Motor neuron (in vitro differentiated cells): ENCODE measurements around the gene HSD17B8. TPM values are rescaled to one million over a fixed set of nuclear protein-coding genes. Genes with fewer than 3 reads are reported as not detected.
A peak's percentile ranks its signal among the peaks of the same experiment; 100 is the strongest.

Experiments
- ATAC-seq, 8 experiments: fragments of 200-7000 bp; cut with Tn5 transposase; replicated peaks in 6 of 8; 2 replicates each; pipeline ENCODE4 v1.8.0; 2021; ENCODE audit warnings: mild to moderate bottlenecking in 8 of 8, moderate library complexity in 8 of 8
- H3K27ac ChIP-seq, 2 donors: fragments of 250-450 bp; sonication (Bioruptor Pico); 2 replicates each; pipeline ENCODE4 v1.9.0; 2021; ENCODE audit warnings: antibody characterized with exemption in 2 of 2, mild to moderate bottlenecking in 2 of 2, moderate library complexity in 1 of 2
- H3K4me1 ChIP-seq, 2 donors: fragments of 250-450 bp; sonication (Bioruptor Pico); replicated peaks in 1 of 2; 2 replicates each; pipeline ENCODE4 v1.6.1; 2021; ENCODE audit warnings: antibody characterized with exemption in 2 of 2, mild to moderate bottlenecking in 2 of 2, moderate library complexity in 1 of 2
- H3K4me3 ChIP-seq, 5 donors: fragments of 250-450 bp; sonication (Bioruptor Pico); 2 replicates each; pipeline ENCODE4 v1.9.0; 2021; ENCODE audit warnings: antibody characterized with exemption in 5 of 5, mild to moderate bottlenecking in 5 of 5, moderate library complexity in 4 of 5
- WGBS, 10 experiments: fragments of 450-650 bp; shearing (Covaris generic); methylation state at CpG; one replicate each; pipeline ENCODE4 v1.0.0; 2022; 5-methylcytosine and 5-hydroxymethylcytosine counted together
- in situ Hi-C, 9 experiments: fragments of 400-800 bp; cut with MboI; loops; one replicate each; pipeline ENCODE4 v1.15.0; 2021; ENCODE audit warnings: low sequenced_read_pairs in 9 of 9, low pct_unique_long_range_greater_than_20kb in 2 of 9; ENCODE audit not compliant: unreplicated experiment in 9 of 9
- total RNA-seq, 8 experiments: library from RNA; unstranded; fragments of 300-600 nt; gene quantifications; 2 replicates each; pipeline versions ENCODE4 v1.2.3 to v1.2.4, GENCODE V29; 2022

The HSD17B8 gene
- total RNA-seq, 8 experiments from 2014 or later, result 8.7 to 26.6 (median 9.9) TPM

- H3K4me3 ChIP-seq, result no peak overlapping the region
- H3K4me1 ChIP-seq, result peaks cover 5 to 21% of the 10 kb centered on the region in 2 donors
- WGBS, 10 experiments, result 75 to 100% methylated on average over 1 to 2 of the region's 11 CpGs; no CpG with 5 or more reads in 8 of the 10 experiments
- in situ Hi-C loops, result no loop called here
- H3K27ac ChIP-seq, result no peak overlapping the region
- no peak for ATAC-seq
These were observed 13.8 kb upstream of the HSD17B8 start for GRCh38 chr6:33190504-33191107.

DNA sequence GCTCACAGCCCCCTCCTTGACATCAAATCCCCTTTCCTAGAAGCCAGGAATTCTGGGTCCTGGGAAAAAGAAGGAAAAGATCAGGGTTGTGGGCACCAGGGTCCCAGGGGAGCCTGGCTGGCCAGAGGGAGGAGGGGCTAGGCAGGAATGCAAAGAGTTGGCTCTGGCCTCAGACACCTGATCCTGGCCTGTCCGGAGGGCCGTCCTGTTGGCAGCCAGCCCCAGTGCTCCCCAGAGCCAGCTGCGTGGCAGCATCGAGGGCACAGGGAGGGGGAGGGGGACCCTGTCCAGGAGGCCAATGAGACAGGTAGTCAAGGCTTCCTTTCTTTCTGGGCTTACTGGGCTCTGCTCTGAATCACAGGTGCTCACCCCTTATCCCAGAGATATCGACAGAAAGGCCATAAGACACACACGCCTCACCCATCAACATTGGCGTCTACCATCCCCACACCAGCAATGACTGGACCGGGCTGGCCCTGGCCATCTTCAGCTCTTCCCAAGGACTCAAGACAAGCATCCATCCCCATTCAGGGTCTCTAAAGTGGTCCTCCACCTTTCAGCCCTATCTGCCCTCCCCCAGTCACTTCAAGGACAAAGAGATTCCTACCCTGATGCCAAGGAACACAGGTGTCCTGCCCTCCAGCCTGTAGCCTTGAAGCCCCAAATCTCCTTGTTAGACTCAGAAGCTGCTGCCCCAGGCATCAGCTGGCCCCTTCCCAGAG, 12.9 kb upstream of the HSD17B8 start:
- no peak overlapping the region for H3K27ac ChIP-seq
- H3K4me3 ChIP-seq, result no peak overlapping the region
- ATAC-seq, result peak in 1 of 8 experiments; percentile 25
- peaks cover 5 to 21% of the 10 kb centered on the region in 2 donors for H3K4me1 ChIP-seq
- WGBS, 10 experiments, result 30 to 90% (median 79%) methylated on average over 2 of the region's 8 CpGs; no CpG with 5 or more reads in 7 of the 10 experiments
- in situ Hi-C loops, result no loop called here

DNA sequence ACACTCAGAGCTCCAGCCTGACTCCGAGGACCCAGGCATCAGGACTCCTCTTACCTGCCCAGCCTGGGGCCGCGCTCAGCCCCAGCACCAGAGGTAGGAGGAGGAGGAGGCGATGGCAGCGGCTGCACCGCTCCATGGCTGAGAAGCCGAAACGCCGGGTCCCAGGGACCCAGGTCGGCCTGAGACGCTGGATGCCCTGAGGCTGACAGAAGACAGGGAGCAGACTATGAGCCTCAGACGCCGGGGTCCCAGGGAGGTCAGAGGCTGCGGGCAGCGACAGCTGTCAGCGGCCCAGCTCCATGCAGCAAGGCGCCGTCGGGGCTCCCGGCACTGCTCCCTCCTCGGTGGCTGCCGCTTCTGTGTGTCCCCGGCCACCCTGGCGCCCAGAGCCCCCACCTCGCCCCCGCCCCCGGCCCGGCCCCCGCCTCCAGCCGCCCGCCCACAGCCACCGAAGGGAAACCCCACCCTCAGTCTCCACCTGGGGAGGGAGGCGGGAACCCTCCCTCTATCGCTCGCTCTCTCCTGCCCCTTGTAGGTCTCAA, 12.3 kb upstream of the HSD17B8 start, which contains the start of gene COL11A2:
COL11A2 (minus strand) TSS at position 363 of the 542 bp plus-strand sequence; CDS start at position 136, 227 bp downstream.
- H3K4me3 ChIP-seq, result peak within 1 kb of the TSS in 4 of 5 donors; percentile 14 to 25 (median 18)
- peaks cover 5 to 21% of the 10 kb centered on the region in 2 donors for H3K4me1 ChIP-seq
- WGBS, 10 experiments, result 7 to 100% (median 16%) methylated on average over 1 to 5 of the region's 35 CpGs; no CpG with 5 or more reads in 7 of the 10 experiments
- H3K27ac ChIP-seq, result no peak within 1 kb of the TSS
- in situ Hi-C loops, result no loop called here
- ATAC-seq, result peak in 7 of 8 experiments; percentile 10 to 51 (median 30)

DNA sequence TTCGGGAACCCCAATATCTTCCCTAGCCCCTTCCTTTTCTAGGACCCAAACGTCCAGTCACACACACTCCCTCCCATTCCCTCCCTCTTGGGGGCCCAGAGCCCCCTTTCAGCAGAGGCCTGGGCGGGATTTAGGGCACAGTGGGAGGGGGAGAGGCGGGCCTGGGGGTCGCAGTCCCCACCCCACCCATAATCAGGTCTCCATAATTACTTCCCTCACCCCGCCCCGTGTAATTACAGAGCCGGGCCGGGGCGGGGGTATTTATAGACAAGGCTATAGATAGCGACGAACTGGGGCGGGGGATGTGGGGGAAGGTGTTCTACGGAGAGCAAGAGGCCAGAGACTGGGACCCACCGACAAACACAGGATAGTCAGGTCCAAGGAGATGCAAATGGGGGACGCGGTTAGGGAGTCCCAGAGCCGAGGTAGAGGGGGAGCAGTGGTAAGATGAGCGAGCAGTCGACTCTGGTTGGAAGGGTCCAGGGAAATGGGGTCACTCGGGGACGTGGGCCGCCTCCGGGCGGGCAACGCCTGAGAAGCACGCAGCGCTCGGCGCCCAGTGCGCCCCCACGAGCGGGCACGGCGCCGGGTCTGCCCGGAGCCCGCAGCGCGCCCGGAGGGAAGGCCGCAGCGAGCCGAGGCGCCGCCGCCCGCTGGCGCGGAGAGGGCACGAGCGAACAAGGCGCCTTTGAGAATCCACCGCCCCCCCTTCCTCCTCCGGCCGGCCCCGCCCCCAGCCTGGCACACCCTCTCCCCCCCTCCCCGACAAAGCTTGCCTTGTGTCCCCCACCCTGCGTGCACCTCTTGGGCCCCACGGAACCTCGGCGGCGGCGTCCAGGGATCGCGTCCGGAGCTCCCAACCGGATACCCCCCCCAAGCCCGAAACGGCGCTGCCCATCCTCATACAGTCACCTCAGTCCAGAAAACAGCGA, 11.5 kb upstream of the HSD17B8 start:
- in situ Hi-C loops, result no loop called here
- Histone ChIP-seq H3K27ac (no peak overlapping the region), H3K4me3 (peak overlapping the region in 4 of 5 donors; percentile 14 to 25 (median 18)), H3K4me1 (peaks cover 5 to 25% of the 10 kb centered on the region in 2 donors)
- 0 to 33% (median 6%) methylated on average over 1 to 8 of the region's 72 CpGs; no CpG with 5 or more reads in 6 of the 10 experiments for WGBS, 10 experiments
- peak in 7 of 8 experiments; percentile 5 to 47 (median 24) for ATAC-seq

DNA sequence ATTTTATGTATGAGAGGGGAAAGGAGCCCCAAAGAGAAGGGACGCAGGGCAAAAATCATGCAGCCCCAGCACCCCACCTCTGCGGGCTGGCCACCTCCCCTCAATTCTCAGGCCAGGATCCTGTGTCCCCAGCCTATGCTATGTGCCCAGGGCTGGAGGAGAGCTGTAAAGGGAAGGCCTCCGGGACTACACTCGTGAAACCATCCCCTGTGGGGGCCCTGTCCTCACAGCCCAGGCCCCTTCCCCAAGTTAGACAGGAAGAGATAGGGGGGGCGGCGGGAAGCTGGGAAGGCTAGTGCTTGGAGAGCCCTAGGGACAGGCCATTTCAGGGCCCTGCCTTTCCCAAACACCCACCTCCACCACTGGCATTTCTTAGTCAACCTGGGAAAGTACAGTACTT, 10.8 kb upstream of the HSD17B8 start:
- Histone ChIP-seq H3K27ac (no peak overlapping the region), H3K4me3 (no peak overlapping the region), H3K4me1 (peaks cover 5 to 27% of the 10 kb centered on the region in 2 donors)
- in situ Hi-C loops, result no loop called here
- peak in 4 of 8 experiments; percentile 3 to 12 (median 6) for ATAC-seq
- 52 to 100% methylated on average over 2 to 3 of the region's 6 CpGs; no CpG with 5 or more reads in 8 of the 10 experiments for WGBS, 10 experiments

DNA sequence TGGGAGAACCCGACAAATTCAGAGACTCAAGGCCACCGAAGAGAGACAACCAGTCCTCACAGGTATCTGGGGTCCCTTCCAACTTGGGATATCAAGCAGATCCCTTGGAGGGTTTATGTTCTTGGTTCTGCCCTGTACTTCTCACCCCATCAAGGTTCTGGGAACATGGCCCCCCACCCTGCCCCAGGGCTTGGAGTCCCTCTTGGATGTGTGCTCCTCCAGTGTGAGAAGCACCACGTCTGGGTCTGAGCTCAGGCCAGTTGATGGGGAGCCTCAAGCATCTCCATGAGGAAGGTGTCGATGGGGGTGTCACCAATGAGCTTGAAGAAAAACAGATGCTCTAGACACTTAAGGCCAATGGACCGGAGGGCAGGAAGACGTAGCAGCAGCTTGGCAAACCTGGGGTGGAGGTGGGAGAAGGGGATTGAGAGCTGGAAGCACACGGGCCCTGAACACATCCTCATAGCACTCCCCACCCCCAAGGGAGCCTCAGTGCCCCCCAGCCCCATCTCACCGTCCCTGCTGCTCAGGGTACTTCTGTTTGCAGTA, 9.9 kb upstream of the HSD17B8 start:
- Histone ChIP-seq H3K27ac (no peak overlapping the region), H3K4me3 (no peak overlapping the region), H3K4me1 (peaks cover 9 to 27% of the 10 kb centered on the region in 2 donors)
- 17 to 100% (median 86%) methylated on average over 1 to 2 of the region's 8 CpGs; no CpG with 5 or more reads in 6 of the 10 experiments for WGBS, 10 experiments
- ATAC-seq, result no peak
- in situ Hi-C loops, result no loop called here

- Histone ChIP-seq H3K4me1 (peaks cover 9 to 27% of the 10 kb centered on the region in 2 donors), H3K4me3 (no peak overlapping the region), H3K27ac (no peak overlapping the region)
- WGBS, 10 experiments, result 83 to 100% (median 95%) methylated on average over 1 to 12 of the region's 15 CpGs
- in situ Hi-C loops, result no loop called here
- no peak for ATAC-seq
These were observed 8.9 kb upstream of the HSD17B8 start for GRCh38 chr6:33195304-33196165.

- WGBS, 10 experiments, result 0 to 90% (median 31%) methylated on average over 1 to 10 of the region's 12 CpGs; no CpG with 5 or more reads in 2 of the 10 experiments
- peak; percentile 23 to 67 (median 48) for ATAC-seq
- H3K4me1 ChIP-seq, result peaks cover 18 to 22% of the 10 kb centered on the region in 2 donors
- no peak overlapping the region for H3K27ac ChIP-seq
- in situ Hi-C loops, result no loop called here
- no peak overlapping the region for H3K4me3 ChIP-seq
These were observed 6.9 kb upstream of the HSD17B8 start for GRCh38 chr6:33197431-33198048.

- in situ Hi-C loops, result no loop called here
- H3K27ac ChIP-seq, result no peak overlapping the region
- no peak overlapping the region for H3K4me3 ChIP-seq
- no peak for ATAC-seq
- H3K4me1 ChIP-seq, result peaks cover 13 to 17% of the 10 kb centered on the region in 2 donors
- 83 to 100% (median 92%) methylated on average over 1 to 4 of the region's 6 CpGs; no CpG with 5 or more reads in 6 of the 10 experiments for WGBS, 10 experiments
These were observed 6.1 kb upstream of the HSD17B8 start for GRCh38 chr6:33198159-33198852.

GRCh38 chr6:33198853-33199436, 5.5 kb upstream of the HSD17B8 start:
- ATAC-seq, result no peak
- in situ Hi-C loops, result no loop called here
- H3K27ac ChIP-seq, result no peak overlapping the region
- H3K4me3 ChIP-seq, result peak overlapping the region; percentile 68 to 95 (median 82)
- no CpG with 5 or more reads among the region's 3 CpGs for WGBS, 10 experiments
- peaks cover 16 to 19% of the 10 kb centered on the region in 2 donors for H3K4me1 ChIP-seq
